HEK293T (cell line): ENCODE measurements around the gene PM20D2.

Experiments used
- BHLHE40 ChIP-seq: fragments of 450-650 bp; IDR thresholded peaks from 2 replicates; pipeline ENCODE4 v1.6.1; 2016; ENCODE audit warnings: mild to moderate bottlenecking, moderate library complexity, borderline replicate concordance
- CTBP1 ChIP-seq: fragments of 450-650 bp; IDR thresholded peaks from 2 replicates; pipeline ENCODE4 v1.6.1; 2016; ENCODE audit warnings: borderline replicate concordance
- FOXM1 ChIP-seq: fragments of 450-650 bp; IDR thresholded peaks from 2 replicates; pipeline ENCODE4 v1.6.1; 2017; ENCODE audit warnings: mild to moderate bottlenecking, borderline replicate concordance
- L3MBTL2 ChIP-seq: fragments of 450-650 bp; conservative IDR thresholded peaks from 2 replicates; pipeline ENCODE4 v1.6.1; 2016; ENCODE audit warnings: mild to moderate bottlenecking
- ZNF384 ChIP-seq: fragments of 450-650 bp; IDR thresholded peaks from 2 replicates; pipeline ENCODE4 v1.6.1; 2016

GRCh38 chr6:89198235-89198634 is 52.4 kb downstream of the PM20D2 start:
- TF ChIP-seq BHLHE40 (no peak), ZNF384 (no peak), FOXM1 (no peak), L3MBTL2 (no peak), CTBP1 (no peak)
